HG03196 (cell line): ENCODE measurements around the gene IQGAP3.
A peak's percentile ranks its signal among the peaks of the same experiment; 100 is the strongest.
"Not testable (repeated sequence)": the region's sequence is repeated elsewhere in the genome, so short reads cannot be mapped to it uniquely, and the experiment has no call there.

Source experiments
- ATAC-seq: cut with Tn5 transposase; IDR thresholded peaks from one replicate; pipeline ENCODE4 v1.9.1; 2021; ENCODE audit not compliant: unreplicated experiment

The IQGAP3 gene

DNA sequence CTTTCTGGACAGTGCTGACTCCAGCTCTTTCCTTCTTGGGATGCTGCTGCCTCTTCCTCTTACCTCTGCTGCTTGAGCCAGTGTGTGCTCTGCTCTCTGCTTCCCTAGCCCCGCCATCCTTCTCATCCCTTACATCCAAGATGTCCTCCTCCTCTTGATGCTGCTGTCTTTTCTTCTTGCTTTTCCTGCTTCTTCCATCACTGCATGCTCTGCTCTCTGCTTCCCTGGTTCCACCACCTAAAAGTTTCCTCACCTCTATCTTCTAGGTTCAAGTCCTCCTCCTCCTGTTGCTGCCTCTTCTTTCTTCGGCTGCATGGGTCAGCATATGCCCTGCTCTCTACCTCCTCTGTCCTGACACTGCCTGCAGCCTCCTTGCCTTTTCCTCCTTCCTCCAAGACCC lies 22.7 kb upstream of the IQGAP3 start:
- no peak for ATAC-seq

DNA sequence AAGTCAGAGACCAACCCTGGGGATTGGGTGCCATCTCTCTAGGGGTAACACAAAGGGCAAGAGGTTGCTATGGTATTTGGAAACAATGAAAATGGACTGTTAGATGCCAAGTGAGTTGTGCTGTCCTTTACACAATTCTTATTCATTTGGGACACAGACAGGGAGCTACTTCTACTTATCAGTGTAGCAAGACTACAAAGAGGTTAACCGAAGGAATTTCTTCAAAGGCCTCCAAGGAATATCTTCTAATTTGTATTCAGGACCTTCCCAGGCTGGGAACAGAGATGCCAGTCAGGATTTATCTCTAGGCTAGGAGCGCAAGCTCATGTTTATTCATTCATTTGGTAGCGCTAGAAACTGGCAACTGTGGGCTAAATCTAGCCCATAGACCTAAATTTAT lies 21.8 kb upstream of the IQGAP3 start:
- ATAC-seq: no peak

DNA sequence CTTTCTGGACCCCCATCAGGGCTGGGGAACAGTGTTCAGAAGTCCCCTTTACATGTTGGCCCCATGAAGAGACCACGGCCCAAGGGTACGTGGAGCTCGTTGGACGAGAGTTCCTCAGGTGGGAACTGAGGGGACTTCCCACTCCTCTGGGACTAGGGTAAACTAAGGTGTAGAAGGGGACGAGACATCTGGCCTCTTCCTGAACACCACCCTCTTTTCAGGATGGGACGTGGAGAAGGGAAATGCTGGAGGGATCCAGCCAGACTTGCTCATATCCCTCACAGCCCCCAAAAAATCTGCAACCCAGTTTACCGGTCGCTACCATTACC lies 21.3 kb upstream of the IQGAP3 start:
- ATAC-seq: no peak

DNA sequence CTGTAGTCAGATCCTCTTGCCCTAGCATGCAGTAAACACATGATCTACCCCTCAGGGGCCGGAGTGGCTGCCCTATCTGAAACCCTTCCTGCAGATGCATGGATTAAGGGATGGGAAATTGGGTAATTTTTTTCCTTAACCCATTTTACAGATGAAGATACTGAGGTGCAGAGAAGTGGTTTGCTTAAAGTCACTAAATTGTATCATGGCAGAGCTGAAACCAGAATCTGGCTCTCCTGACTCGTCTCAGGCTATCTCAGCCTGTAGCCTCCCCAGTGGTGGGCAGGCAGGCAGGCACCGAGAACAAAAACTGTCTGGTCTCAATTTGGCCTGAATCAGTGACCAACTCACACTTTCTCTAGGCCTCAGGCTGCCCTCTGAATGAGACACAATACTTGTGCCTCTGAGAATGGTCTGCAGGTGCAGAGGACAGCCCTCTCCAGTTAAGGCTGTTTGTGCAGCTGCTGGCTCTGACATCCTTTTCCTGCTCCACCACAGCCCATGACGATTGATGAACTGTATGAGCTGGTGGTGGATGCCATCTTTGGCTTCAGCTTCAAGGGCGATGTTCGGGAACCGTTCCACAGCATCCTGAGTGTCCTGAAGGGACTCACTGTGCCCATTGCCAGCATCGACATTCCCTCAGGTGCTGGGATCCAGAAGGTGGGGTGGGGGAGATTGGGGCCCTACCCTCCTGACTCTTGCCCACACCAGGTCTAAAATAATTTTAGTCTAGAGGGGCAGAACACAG lies 20.7 kb upstream of the IQGAP3 start:
- ATAC-seq: no peak

DNA sequence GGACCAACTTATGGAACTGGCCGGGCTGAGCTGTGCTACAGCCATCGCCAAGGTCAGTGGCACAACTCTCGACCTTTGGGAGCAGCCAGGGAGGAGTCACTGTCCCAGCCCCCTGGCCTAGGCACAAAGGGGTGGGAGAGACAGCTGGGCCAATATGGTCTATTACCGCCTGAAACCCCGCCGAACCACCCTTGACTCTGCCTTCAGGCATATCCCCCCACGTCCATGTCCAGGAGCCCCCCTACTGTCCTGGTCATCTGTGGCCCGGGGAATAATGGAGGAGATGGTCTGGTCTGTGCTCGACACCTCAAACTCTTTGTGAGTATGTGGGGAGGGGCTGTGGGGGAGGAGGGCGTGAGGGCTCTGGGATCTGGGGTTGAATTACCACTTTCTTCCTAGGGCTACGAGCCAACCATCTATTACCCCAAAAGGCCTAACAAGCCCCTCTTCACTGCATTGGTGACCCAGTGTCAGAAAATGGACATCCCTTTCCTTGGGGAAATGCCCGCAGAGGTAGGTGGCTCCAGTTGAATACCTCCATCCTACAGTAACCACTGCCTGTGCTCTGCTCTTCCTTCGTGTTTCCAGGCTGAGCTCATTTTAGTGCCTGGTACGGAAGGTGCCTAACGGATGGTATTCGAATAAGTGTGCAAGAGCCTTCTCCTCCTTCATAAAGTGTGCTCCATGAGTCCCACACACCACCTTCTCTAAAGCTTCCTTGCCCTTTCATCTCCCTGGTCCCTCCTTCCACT lies 20.0 kb upstream of the IQGAP3 start:
- no peak for ATAC-seq

DNA sequence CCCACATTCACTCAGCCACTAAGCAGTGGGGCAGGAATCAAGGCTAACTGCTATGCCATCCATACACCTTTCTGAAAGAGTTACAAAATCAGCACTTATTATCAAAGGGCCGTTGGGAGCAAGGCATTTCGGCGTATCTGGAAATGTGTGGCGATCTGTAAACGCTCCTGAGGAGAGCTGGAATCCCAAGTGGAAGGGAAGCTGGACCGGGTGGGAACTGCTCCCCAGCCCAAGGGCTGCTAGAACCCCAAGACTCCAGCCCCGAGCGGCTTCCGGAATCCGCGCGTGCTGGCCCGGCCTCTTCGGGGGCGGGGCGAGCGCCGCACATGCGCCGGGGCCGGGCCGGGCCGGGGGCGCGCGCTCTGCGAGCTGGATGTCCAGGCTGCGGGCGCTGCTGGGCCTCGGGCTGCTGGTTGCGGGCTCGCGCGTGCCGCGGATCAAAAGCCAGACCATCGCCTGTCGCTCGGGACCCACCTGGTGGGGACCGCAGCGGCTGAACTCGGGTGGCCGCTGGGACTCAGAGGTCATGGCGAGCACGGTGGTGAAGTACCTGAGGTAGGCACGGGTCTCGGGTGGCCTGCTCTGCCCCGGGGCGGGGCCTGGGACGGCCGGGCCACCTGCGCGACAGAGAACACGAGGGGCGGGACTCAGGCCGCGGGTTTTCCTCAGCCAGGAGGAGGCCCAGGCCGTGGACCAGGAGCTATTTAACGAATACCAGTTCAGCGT lies 19.2 kb upstream of the IQGAP3 start, which contains the start of gene NAXE:
NAXE (plus strand) TSS at position 345 of the 726 bp plus-strand sequence; CDS start at position 374, 29 bp downstream.
- peak; percentile 64 for ATAC-seq

DNA sequence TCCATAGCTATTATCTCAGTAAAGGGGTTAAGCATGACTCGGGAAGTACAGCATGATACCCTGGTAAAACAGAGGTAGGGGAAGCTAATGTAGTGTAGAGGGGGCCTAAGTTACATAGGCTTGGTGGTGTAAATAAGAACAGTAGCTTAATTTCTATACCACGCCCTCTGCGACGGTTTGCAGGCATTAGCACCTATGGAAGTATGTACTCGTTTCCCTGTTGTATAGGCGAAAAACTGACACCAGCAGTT lies 18.7 kb upstream of the IQGAP3 start:
- no peak for ATAC-seq

DNA sequence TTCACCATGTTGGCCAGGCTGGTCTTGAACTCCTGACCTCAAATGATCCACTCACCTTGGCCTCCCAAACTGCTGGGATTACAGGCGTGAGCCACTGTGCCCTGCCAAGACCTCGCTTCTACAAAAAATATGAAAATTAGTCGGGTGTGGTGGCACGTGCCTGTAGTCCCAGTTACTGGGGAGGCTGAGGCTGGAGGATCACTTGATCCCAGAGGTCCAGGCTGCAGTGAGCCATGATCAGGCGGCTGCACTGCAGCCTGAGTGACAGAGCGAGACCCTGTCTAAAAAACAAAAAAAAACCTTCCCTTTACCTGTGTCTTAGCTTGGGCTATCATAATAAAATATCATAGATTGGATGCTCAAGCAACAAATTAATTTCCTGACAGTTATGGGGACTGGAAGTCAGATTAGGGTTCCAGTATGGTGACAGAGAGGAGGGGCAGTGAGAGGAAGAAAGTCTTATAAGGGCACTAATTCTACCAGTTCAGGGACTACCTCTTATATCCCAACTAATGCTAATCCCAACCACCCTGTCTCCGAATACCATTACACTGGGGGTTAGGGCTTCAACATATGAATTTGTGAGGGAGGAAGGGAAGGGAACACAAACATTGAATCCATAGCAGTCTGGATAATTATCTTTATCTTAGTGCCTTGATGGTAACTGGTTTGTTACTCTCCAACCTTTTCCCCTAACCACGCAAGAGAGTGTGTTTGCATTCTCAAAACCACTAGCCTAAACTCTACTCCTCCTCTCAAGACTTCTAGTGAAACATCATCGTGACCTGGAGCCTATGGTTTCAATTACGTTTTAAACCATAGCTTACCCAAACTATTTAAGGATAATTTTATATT lies 18.2 kb upstream of the IQGAP3 start:
- ATAC-seq: no peak

DNA sequence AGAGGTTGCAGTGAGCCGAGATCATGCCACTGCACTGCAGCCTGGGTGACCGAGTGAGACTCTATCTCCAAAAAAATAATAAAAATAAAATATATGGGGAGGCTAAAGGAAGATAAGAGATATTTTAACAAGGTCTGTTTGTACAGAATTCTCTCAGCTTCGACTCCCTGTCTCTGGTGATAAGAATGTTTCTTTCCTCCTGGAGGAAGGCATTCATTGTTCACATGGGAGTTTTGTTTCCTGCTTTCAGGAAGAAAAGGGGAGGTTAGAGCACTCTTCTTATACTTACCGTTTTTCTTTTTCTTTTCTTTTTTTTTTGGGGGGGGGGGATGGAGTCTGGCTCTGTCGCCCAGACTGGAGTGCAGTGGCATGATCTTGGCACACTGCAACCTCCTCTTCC lies 17.2 kb upstream of the IQGAP3 start:
- ATAC-seq: no peak

DNA sequence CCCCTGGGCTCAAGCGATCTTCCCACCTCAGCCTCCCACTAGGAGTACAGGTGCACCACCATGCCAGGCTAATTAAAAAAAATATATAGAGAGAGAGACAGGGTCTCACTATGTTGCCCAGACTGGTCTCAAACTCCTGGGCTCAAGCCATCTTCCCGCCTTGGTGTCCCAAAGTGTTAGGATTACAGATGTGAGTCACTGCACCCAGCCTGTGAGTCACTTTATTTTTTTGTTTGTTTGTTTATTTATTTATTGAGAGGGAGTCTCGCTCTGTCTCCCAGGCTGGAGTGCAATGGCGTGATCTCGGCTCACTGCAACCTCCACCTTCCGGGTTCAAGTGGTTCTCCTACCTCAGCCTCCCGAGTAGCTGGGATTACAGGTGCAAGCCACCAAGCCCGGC lies 15.6 kb upstream of the IQGAP3 start:
- ATAC-seq: not testable (repeated sequence)

DNA sequence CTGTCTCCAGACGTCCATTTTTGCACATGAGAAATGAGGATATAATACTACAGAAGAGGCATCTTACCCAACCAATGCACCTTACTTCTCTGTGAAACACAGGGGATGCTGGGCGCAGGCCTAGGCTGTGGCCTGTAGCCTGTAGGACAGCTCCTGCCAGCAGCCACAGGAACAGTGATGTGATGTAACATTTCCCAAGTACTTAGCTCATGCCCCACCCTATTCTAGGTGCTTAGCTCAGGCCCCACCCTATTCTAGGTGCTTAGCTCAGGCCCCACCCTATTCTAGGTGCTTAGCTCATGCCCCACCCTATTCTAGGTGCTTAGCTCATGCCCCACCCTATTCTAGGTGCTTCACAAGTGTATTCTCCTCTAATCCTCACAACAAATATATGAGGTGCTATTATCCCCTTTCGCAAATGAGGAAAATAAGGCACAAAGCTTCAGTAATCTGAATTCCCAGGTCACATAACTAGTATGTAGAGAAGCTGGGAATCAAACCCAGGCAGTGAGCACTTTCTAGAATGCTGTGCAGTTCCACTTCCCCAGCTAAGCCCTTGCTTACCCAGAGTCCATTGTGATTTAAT lies 14.6 kb upstream of the IQGAP3 start:
- no peak for ATAC-seq

DNA sequence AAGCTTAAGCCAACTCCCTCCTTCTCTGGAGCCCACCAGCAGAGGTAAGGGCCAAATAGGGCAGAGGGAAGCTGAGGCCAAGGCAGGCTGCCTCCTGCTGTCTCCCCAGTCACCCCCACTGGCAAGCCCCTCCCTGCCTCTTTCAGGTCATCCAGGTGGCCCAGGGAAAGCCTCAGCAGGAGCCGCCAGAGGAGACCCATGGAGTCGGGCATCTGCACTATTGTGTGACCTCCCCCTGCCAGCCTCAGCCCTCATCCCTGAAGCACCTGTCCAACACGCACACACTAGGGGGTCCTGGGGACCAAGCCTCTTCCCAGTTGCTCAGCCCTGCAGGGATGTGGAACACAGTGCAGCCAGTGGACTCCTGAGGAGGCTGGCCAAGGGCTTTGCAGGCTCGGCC lies 14.0 kb upstream of the IQGAP3 start:
- ATAC-seq: no peak

DNA sequence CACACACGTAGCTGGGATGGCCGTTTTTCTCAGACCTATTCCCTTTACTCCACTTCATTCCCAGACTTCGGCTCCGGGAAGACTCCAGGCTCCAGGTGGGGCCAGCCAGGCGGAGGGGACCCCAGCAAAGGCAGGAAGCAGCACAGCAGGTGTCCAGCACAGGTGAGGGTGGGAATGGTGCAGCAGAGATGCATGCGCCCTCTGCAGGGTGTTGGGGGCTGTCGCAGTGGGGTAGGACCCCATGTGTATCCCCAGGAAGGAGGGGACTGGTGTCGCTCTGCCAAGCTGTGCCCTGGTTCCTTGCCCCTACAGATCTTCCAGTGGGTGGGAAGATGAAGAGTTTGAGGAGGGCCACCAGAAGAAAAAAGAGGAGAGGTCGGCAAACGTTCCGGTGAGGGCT lies 12.4 kb upstream of the IQGAP3 start:
- ATAC-seq: no peak

DNA sequence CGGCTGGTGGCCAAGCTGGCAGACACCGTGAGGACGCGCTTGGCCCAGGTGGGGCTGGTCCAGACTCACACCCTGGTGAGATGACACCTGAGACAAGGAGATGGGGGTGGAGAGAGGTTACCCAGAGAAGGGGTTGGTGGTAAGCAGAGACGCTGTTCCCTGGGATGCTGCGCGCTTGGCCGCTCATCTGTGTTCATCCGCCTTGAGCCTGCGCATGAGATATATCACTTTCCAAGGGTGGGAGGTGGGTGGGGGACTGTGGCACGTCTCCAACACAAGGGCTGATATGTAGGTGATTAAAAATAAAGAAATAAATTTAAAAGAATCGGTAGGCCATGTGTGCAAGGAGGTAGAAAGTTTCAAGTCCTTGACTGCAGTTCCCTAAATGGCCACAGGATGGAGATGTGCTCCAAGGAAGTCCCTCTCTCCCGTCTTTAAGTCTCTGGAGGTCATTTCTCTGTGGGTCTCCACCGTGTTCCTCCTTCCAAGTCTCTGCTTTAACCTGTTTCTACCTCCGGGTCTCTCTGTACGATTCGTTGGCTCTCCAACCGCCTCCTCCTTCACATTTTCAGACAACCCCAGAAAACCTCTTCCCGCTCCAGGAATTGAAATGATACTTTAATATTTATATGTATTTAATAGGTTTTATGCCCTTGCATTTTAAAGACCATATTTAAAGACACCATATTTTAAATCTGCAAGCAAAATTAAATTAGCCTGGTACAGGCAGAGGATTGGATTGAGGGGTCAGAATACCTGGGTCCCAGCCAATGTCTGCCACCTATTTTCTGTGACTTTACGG lies 11.7 kb upstream of the IQGAP3 start:
- ATAC-seq: no peak

DNA sequence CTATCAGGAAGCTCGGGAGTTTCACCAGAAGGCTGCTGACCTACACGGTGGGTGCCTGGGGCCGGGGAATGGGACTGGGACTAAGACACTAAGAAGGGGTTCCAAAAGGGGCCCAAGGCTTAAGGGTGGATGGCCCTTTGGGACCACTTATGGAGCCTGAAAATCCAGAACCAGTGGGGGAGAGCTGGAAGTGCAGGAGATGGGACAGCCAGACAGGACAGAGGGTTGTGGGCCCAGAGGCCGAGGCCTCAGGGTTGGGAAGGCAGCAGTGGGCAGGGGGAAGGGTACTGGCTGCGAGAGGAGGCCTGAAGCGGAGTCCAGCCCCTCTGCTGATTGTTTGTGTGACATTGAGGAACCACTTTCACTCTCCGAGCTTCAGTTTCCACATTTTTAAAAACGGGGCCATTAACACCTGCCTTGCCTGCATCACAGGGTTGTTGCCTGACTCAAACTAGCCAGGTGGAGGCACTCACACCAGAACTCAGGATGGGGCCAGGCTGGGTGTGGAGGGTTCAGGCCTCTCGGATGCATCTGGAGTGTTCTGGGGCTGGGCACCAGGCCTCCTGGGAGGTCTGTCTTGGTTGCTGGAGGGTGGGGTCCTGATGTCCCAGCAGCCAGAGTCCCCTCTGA lies 10.1 kb upstream of the IQGAP3 start:
- no peak for ATAC-seq

DNA sequence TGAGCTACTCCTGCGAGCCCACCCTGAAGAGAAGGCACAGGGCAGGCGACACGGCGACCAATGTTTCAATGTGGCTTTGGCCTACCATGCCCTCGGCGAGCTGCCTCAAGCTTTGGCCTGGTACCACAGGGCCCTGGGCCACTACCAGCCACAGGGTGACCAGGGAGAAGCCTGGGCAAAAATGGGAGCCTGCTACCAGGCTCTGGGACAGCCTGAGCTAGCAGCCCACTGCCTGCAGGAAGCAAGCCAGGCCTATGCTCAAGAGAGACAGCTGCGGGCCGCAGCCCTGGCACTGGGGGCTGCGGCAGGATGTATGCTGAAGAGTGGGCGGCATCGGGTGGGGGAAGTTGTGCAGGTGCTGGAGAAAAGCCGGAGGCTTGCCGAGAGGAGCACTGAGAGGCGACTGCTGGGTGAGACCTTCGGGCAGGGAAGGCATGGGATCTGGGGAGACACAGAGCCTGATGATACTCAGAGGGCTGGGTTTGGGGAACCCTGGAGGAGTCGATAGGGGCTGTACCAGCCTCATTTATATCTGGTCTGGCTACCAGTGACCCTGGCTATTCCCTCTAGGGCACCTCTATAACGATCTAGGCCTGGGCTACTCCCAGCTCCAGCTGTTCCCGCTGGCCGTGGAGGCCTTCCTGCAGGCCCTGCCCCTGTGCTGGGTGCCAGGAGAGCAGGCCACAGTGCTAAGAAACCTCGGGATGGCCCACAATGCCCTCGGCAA lies 9.5 kb upstream of the IQGAP3 start:
- ATAC-seq: no peak

DNA sequence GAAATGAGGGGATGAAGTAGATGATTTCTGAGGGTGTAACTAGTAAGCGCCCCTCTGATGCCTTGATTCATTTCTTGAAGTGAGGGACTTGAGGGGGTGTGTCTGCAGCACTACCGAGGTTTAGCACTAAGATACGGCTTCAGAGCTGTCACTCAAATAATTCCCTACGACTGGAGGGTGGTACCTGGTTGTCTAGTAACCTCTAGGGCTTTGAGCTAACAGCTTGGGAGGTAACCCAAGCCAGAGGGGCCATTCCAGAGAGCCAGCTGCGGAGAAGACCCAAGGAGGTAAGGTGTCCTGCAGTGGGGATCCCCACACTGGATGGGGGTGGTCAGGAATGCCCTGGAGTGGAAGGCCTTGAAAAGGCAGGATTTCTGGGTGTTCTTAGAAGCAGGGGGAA lies 7.1 kb upstream of the IQGAP3 start, which contains the start of gene TTC24:
TTC24 (plus strand) TSS at position 252 of the 400 bp plus-strand sequence. CDS start 1,642 bp downstream, outside the sequence.
- no peak for ATAC-seq

DNA sequence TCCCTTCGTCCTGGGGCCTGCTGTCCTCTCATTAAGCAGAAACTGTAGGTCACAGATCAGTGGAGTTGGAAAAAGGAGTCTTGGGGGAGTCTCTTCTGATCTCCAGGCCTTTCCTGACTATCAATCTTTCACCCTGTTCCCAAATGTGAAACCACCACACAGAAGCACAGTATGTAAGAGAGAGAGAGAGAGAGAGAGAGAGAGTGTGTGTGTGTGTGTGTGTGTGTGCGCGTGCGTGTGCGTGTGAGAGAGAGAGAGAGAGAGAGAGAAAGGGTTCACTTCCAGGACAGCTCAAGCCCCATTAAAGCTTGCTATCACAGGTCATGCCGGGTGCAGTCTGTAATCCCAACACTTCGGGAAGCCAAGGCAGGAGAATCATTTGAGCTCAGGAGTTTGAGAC lies 5.7 kb upstream of the IQGAP3 start:
- ATAC-seq: no peak

DNA sequence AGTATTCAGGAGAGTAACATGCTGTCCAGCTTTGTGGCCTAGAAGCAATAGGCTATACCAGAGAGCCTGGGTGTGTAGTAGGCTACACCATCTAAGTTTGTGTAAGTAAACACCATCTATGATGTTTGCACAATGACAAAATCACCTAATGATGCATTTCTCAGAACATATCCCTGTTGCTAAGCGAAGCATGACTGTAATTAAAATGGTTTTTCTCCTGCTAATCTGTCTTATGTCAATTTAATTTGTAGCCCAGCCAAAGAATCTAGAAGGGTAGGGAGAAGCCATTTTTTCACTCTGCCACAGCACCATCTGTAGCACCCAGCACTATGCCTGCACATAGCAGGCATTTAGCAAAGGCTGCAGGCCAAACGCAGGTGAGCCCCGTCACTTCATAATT lies 5.2 kb upstream of the IQGAP3 start:
- ATAC-seq: no peak
